KG1 (cell line): ENCODE measurements around the gene EIPR1.
"Not testable (repeated sequence)": the region's sequence is repeated elsewhere in the genome, so short reads cannot be mapped to it uniquely, and the experiment has no call there.

Experiments used
- DNase-seq: peaks from one replicate; lab custom pipeline; 2025; lab: John Stamatoyannopoulos, UW

Gene EIPR1

DNA sequence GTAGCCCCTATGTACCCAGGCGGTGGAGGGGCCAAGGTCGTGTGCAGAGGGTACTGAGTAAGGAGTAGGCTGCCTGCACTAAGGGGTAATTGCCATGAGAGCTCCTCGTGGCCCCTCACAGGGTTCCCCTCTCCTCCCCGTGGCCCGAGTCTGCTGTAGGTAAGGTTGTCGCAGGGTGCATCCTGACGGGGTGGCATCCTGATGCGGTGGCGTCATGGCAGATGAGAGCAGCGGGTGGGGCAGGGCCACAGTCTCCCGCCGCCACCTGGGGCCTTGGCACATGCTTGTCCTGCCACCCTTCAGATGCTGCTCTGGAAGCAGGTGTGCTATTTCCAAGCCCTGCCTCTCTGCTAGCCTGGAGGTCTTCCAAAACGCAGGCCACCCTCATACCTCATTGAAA lies 89.7 kb downstream of the EIPR1 start:
- no peak for DNase-seq

DNA sequence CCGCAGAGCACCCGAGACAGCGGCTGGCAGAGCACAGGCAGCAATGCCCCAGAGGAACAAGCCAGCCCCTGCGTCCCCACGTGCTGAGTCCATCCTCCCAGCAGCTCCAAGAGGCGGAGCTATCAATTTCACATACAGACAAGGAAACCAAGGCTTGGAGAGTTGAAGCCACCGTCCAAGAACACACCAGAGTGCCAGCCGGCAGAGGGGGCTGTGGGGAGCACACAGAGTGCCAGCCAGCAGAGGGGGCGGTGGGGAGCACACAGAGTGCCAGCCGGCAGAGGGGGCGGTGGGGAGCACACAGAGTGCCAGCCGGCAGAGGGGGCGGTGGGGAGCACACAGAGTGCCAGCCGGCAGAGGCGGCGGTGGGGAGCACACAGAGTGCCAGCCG lies 91.0 kb downstream of the EIPR1 start:
- DNase-seq, result not testable (repeated sequence)

DNA sequence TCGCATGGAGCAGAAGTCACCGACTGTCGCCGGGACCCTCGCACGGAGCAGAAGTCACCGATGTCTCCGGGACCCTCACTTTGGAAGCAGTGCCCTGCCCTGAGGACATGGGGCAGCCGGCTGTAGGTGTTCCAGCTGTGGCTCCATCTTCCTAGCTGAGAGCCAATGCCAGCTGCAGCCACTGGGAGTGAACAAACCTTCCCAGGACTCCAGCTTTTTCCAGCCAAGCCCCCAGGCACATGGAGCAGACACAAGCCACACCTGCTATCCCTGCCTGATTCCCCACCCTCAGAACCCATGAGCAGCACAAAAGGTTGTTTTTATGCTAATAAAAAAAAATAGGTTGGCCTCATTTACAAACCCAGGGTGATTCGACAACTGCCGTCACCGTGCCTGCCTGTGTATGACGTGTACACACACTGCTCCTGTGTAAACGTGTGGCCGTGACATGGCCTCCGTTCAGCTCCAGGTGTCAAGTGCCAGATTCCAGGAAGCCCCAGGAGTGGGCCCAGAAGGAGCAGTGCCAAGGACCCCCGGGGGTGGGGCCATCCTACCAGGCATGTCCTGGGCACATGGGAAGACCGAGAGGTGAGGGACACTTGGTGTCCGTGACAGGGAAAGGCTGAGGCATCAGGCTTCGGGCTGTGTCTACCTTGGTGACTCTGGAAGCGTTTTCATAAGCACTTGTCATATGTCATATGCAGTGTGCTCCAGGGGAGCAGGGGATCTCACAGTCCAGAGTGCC lies 91.5 kb downstream of the EIPR1 start:
- DNase-seq, result no peak

DNA sequence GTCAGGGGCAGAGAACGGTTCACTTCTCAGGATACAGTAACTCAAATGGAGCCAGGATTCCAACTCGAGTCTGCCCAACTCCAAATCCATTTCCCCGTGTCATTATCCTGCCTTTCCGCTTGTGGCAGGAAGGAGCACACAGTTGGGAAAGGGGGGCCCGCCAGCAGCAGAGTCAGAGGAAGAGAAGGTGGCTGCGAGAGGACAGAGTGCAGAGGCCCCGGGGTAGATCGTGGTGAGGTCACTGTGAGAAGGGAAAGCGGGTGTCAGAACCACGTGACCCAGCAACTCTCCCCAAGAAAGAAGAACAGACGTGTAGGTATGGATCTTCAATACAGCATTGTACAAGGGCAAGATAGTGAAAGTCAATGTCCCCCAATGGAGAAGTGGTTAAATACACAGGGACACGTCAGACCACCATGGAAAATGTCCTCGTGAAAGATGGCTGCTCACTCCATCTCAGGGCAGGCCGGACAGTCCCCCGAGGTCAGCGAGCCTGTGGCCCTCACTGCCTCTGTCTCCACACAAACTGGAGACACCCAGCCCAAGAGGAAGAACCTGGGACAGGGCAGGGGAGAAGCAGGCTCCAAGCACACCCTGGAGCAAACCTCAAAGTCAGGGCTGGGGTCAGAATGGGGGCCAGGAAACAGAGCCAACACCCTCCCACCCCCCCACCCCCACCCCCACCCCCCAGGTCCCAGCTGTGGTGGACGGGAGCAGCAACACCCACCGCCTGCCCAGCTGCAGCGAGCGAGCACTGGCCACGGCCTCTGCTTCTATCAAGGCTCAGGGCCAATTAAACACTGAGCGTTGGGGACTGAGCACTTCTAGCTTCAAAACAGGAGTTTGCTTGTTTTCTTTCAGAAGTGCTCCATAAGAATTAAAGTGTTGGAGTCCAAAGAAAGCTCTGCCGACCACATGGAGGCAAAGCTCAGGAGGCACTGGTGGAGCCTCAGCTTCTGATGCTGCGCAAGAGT lies 92.7 kb downstream of the EIPR1 start:
- no peak for DNase-seq

DNA sequence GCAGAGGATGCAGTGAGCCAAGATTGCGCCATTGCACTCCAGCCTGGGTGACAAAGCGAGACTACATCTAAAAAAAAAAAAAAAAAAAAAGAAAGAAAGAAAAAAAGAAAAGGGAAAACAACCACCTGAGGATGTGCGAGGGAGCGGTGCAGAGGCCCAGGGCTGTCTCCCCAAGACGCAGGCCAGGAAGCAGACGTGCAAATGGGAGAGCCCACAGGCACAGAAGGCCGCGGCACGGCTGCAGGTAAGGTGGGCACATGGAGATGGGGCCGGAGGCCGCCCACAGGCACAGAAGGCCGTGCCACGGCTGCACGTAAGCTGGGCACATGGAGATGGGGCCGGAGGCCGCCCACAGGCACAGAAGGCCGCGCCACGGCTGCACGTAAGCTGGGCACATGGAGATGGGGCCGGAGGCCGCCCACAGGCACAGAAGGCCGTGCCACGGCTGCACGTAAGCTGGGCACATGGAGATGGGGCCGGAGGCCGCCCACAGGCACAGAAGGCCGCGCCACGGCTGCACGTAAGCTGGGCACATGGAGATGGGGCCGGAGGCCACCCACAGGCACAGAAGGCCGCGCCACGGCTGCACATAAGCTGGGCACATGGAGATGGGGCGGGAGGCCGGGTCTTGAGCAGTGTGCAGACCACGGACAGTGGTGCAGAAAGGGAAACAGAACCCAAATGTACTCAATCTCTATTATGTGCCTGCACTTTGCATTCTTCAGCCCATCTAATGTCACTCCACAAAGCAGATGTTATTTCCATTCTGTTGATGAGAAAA lies 93.6 kb downstream of the EIPR1 start:
- DNase-seq, result not testable (repeated sequence)

DNA sequence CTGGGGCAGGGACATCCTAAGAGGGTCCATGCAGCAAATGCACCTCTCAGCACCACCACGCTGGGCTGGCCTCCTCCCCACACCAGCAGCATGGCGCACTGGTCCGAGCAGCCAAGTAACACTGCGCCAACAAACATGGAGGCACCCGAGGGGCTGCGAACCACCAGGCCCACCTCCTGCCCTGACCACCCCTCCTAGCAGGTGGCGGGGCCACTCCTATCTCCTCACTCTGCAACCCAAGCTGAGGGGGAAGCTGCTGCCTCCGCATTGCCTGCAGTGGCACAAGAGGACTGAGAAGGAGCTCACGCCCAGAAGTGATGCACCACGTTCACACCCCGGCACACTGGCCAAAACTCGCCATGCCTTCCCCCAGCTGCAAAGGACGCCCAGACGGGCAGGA lies 94.4 kb downstream of the EIPR1 start:
- DNase-seq, result no peak

DNA sequence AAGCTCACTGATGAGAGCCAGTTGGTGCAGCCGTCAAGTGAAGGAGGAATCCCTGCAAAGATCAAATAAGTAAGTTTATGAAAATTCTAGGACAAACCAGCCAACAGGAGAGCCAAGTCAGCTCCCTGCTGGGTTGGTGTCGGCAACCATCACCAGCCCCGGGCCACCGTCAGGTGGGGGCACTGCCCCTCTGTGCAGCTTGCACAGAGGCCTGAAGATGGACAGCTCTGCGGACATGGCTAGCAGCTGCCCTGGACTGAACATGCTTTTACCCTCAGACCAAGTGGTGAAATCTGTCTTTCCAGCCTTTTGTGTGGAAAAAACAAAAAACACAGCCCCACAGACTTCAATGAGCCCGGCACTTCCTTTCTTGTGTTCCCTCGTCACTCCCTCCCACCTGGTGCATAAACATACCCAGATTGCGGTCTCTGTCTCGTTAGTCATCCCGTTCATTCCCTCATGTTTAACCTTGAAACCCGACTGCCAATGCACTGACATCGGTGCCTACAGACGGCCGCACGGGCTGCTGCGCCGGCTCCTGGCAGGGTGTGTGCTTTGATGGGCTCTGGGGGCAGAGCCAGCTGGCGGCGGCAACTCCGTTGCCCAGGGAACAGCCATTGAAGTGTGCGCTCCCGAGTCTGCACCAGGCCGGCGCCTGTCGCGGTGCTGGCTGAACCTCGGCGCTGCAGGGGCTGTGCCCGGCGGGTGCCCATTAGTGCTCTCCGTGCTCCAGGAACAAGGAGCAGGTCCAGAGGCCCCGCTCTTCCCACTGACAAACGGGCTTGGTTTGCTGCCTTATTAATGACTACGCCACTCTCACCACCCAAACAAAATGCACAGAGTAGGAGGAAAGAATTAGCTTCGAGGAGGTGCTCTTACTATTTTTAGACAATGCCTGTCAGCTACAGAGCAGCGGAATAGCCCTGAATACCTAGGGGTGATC lies 95.3 kb downstream of the EIPR1 start:
- DNase-seq, result no peak

DNA sequence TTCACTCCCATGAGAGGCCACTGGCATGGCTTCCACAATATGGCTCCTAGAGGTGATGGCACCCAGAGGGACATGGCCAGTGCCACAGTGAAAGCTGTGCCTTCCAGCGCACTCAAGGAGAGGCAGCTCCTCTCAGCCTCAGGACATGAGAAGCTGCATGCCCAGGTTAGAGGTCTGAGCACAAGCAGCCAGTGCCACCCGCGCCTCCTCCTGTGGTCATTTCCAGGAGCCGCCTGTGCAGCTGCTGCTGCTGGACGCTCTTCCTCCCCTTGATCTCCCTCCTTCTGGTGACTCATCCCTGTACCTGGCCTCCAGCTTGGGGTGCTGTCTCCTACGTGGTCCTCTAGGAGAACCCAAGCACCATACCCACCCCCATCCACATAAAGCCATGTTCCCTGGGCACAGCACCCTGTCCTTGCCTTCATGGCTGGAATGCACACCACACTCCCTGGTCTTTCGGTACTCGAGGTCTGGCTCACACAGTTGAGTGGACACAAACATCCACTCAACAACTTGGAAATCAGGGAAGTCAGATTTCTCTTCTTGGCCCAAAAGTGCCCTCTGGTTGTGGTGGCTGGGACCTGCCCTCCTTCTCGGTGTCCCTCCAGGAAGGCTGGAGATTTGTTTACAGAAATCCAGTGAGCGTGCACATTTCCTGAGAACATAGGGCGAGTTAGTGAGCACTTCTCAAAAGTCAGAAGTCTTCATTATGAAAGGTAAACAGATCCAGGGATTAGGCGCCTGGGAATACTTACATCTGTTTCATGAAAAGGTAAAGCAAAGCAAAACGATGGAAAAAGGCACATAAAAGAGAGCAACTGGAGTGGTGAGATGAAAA lies 96.7 kb downstream of the EIPR1 start:
- no peak for DNase-seq

DNA sequence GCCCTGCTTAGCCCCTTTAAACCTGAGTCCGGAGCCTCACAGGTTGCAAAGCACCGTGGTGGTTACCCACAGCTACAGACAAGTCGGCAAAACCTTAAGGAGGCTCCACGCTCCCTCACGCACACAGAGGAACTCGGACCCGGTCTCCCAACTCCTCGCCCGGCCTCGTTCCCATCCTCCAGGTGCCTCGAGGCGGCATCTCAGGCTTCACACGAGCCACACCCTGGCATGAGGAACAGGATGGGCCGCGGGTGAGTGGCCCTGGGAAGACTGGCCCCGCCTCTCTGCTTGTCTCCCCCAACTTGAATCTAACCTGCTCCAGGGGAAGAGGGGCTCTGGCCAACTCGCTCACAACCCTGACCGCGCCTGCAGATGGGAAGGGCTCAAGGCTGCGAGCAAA lies 97.4 kb downstream of the EIPR1 start:
- DNase-seq, result no peak

DNA sequence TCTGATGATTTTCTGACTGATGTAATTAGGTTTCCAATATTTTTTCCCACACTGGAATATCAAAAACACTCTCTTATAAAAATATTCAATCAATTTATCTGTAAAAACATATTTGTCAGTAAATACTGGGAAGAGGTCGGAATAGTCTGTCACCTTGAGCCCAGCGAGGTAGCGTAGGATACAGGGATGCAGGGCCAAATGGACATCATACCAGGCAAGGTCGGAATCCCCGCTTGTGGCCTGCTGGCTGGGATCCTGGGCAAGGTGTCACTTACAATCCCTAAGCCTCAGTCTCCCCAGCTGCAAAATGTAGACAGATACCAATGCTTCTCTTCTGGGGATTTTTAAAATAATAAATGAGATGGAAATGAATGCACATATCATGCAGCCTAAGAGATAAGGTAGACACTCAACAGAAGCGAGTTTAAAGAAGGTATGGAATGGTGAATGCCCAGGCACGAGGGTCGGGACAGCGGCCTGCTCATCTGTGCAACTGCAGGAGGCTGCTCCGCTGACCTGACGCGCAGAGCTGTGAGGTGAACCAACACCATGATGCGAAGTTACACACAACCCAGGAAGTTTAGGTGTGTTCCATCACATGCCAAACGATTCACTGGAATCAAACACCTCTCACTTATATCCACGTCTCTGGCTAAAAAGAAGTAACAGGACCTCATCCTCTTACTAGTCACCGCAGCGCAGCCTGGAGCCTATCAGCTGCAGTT lies 98.2 kb downstream of the EIPR1 start:
- DNase-seq, result no peak

DNA sequence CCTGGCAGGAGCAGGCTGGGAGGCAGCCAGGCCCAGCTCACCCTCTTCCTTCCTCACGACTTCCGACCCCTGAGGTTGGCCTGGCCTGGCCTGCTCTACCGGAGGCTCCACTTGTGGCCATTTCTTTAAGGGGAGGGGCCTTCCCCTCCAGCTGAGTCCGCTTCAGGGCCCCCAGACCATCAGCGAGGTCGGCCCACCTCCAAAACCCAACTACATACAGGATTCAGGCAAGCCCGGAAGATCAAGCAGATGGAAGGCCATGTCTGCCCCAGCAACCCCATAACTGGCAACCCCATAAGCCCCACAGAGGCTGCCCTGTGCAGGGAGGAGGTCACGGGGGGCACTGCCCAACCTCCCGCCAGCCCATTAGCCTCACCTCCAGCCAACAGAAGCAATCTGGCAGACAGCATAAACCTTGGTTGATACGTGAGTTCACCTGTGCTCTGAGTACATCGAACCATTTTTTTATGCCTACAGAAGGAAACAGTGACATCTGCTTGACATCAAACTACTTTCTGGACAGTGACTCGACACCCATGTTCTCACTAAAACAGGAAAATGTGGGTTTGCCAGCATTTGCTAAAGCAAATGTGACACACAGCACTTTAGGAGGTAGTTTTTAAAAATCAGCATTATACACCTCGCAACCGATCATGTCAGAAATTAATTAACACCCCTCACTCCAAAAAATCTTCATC lies 98.9 kb downstream of the EIPR1 start:
- no peak for DNase-seq

DNA sequence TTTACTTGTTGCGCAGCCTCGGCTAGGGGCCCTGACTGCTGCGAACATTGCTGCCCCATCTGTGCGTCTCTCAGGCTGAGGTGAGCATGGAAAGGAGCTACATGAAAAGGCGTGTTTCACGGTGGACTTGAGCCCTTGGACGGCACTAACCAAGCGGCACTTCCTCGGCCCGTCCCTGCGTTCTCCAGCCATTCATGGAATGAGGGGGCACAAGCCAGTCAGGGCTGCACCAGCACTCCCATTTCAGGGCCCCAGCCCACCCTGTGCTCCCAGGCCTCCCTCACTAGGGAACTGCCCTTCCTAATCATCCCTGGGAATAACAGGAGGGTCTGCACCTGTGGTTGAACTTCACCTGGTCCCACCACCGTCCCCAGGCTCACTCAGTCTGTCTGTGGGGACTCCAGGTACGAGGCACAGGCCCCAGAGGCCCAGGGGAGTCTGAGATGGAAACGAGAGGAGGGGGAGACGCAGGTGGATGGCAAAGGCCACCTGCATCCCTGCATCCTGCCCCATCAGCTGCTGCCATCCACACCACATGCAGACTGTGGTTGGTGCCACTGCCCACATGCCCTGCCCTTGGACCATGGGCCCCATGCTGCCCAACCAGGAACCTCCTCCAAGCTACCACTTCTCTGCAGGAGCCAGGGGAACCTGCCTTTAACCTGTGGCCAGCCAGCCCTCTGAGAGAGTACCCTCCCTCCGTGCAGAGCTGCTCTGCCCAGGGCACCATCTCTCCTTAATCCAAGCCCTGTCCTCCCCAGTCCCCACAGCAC lies 99.7 kb downstream of the EIPR1 start:
- no peak for DNase-seq

DNA sequence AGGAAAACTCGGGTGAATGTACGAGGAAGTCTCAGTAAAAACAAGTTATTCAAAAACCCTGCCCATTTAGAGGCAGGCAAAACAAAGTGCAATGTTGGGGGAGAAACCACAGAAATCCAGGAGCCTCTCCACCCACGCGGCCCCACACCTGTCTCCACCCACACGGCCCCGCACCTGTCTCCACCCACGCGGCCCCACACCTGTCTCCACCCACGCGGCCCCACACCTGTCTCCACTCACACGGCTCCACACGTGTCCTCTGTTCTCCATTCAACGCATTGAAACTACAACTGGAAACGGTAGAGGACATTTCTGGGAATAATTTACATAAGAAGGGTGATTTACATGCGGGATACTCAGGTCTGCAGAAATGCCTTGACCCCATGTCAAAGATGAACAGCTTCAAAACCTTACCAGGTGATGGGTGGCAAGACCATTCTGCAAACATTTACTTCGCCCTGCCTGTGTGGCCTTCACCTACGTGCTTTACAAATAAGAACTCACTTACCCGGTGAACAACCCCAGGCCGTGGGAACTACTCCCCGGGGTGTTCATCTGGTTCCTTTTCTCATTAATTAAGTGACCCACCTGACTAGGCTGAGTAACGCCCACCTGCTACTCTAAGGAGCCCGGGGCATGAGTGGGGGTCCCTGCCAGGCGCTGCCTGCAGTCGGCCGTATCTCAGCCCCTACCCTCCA lies 100.4 kb downstream of the EIPR1 start:
- no peak for DNase-seq

DNA sequence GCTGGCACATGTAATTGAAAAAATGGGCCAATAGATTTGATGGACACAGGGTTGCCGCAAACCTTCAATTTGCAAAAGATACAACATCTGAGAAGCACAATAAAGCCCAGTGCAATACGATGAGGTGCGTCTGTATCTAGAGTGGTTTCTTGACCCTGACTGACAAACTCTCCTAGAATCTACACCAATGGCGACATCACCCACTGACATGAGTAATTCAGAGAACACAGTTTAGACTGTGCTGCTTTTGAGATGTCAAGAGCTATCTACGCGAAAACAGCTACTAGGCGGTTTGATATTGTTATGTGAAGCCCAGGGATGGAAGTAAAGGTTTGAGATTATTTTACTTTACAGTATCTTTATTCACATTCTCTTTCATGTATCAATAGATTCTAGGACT lies 104.9 kb downstream of the EIPR1 start:
- DNase-seq, result no peak

DNA sequence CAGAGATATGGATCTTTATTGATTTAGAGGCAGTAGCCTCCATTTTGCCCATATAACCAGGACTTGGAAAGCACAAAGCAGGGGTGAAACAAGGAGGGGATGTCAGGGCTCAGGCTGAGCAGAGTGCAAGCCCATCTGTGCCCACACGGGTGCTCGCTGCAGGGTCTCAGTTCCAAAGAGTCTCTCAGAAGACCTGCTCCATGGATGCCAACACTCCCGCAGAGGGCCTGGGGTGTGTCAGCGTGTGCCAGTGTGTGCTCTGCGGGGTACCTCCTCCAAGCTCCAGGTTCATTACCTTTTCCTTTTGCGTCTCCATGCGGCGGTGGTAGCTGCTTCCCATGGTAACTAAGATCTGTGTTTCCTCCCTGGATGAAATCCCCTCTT lies 107.5 kb downstream of the EIPR1 start:
- DNase-seq, result no peak

DNA sequence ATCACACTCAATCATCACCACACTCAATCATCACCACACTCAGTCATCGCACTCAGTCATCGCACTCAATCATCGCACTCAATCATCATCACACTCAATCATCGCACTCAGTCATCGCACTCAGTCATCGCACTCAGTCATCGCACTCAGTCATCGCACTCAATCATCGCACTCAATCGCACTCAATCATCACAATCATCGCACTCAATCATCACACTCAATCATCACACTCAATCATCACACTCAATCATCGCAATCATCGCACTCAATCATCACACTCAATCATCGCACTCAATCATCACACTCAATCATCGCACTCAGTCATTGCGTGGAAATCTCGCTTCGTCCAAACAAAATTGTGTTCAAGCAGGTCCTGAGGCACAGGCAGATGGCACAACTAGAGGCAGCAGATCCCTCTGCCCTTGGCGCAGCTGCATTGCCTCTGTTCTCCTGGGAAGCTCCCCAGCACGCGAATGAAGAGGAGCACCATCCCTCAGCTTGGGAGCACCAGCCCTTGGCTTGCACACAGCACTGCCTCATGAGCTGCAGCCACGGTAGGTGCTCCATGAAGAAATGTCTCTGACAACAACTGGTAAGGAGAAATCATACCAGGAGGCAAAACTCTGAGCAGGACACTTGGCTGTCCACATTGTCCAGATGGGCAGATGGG lies 108.1 kb downstream of the EIPR1 start:
- DNase-seq, result no peak

DNA sequence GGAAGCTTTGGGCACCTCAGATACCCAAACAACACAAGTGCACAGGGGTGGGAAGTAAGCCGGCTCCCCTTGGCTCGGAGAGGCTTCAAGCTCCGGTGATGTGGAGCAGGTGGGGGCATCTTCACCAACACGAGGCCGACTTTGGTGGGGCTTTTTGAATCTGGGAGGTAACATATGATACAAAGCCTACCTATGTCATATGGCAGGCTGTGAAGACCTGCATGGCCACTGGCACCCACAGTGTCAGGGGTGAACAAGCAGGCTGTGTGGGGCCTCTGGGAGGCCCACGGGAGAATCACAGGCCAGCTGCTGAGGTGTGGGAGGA lies 109.0 kb downstream of the EIPR1 start:
- no peak for DNase-seq
